Activated naive CD8-positive, alpha-beta T cell treated with anti-CD3 and anti-CD28 coated beads for 36 hours (primary cell): ENCODE measurements around the gene AQP10. TPM values are rescaled to one million over a fixed set of nuclear protein-coding genes. Genes with fewer than 3 reads are reported as not detected.
"Not testable (repeated sequence)": the region's sequence is repeated elsewhere in the genome, so short reads cannot be mapped to it uniquely, and the experiment has no call there.

Experiments
- DNase-seq: peaks from one replicate; pipeline ENCODE4 v3.0.0; 2021
- H3K27ac Mint-ChIP-seq: one replicate; pipeline ENCODE4 v1.8.0; 2022; ENCODE audit warnings: mild to moderate bottlenecking, moderate library complexity, mixed read lengths
- H3K27me3 Mint-ChIP-seq: one replicate; pipeline ENCODE4 v1.8.0; 2022; ENCODE audit warnings: mild to moderate bottlenecking, mixed read lengths
- H3K36me3 Mint-ChIP-seq: one replicate; pipeline ENCODE4 v1.8.0; 2021; ENCODE audit warnings: mild to moderate bottlenecking, mixed read lengths
- H3K4me1 Mint-ChIP-seq: one replicate; pipeline ENCODE4 v1.8.0; 2021; ENCODE audit warnings: mixed read lengths
- H3K4me3 Mint-ChIP-seq: one replicate; pipeline ENCODE4 v1.8.0; 2022; ENCODE audit warnings: mild to moderate bottlenecking, moderate library complexity, mixed read lengths
- H3K9me3 Mint-ChIP-seq: one replicate; pipeline ENCODE4 v1.8.0; 2022; ENCODE audit warnings: mixed read lengths
- total RNA-seq, 2 experiments: library from RNA; stranded (reverse); gene quantifications; one replicate each; pipeline ENCODE4 v1.2.3, GENCODE V29; 2021

The AQP10 gene
- total RNA-seq, 2 experiments from 2014 or later: not detected

GRCh38 chr1:154328318-154329151 is 7.6 kb downstream of the AQP10 start:
- H3K4me1 Mint-ChIP-seq: peaks cover 44% of the 10 kb centered on the region
- DNase-seq: peak; percentile 94
- H3K36me3 Mint-ChIP-seq: peaks cover 15% of the 10 kb centered on the region
- peak overlapping the region; percentile 80 for H3K4me3 Mint-ChIP-seq
- no peaks in the 10 kb centered on the region for H3K9me3 Mint-ChIP-seq
- H3K27ac Mint-ChIP-seq: peak overlapping the region; percentile 92
- no peaks in the 10 kb centered on the region for H3K27me3 Mint-ChIP-seq

DNA sequence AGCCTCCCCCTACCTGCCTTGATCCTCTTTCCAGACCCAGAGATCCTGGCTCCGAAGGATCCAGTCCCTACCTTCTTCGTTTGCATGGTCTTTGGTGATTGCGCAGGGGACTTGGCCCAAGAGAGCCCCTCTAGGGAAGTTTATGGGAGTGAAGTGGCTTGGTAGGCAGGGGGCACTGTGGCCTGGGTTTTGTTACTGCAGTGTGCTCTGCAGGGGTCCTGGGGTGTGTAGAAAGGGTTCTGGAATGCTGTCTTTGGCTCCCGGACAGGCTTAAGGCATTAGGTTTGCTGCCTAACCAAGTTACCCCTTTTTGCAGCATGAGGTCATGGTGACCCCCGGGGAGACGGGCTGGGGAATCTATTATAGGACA is 8.2 kb downstream of the AQP10 start:
- Mint-ChIP-seq H3K4me1 (peaks cover 45% of the 10 kb centered on the region), H3K9me3 (no peaks in the 10 kb centered on the region), H3K27ac (peak overlapping the region; percentile 92), H3K36me3 (peaks cover 19% of the 10 kb centered on the region), H3K4me3 (peak overlapping the region; percentile 77), H3K27me3 (no peaks in the 10 kb centered on the region)
- DNase-seq: no peak

DNA sequence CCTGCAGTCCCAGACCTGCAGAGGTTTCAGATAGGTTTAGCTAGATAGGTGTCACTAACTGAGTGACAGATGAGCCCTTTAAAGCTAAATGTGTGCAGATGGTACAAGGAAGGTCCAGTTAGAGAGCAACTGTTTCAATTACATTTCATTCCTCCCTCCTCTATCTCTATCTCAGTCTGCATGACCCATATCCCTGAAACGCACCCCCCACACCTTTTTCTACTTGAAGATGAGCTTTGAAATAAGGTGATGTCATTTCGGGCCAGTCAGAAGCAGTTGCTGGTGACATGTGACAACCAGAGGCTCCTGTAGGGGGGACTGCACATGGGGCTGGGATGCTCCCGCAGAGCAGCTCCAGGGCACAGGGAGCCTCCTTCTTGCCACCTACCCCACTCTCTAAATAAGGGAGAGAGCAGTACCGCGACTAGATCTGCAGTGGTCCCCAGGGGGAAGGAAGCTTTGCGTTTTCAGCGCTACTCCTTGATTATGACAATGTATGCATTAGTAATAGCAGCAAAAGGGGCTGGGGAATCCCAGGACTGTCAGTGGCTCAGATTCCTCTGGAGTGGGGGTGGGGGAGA is 8.7 kb downstream of the AQP10 start:
- Mint-ChIP-seq H3K27ac (peak overlapping the region; percentile 92), H3K4me1 (peaks cover 47% of the 10 kb centered on the region), H3K4me3 (peak overlapping the region; percentile 77), H3K9me3 (no peaks in the 10 kb centered on the region), H3K36me3 (peaks cover 22% of the 10 kb centered on the region), H3K27me3 (no peaks in the 10 kb centered on the region)
- peak; percentile 43 for DNase-seq

DNA sequence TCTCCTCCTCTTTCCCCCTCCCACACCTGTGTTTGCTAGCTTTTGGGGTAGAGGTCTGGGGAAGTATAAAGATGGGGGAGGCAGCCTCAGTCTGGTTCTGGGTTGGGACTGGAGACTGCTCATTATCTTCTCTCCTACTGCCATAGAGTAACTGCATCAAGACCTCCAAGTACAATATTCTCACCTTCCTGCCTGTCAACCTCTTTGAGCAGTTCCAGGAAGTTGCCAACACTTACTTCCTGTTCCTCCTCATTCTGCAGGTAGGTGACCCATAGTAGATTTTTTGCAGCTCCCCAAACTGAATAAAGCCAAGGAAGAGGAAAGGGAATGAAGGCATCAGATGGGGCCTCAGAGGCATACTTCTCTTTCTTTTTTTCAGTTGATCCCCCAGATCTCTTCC is 9.8 kb downstream of the AQP10 start:
- peak overlapping the region; percentile 92 for H3K27ac Mint-ChIP-seq
- H3K27me3 Mint-ChIP-seq: no peaks in the 10 kb centered on the region
- peaks cover 25% of the 10 kb centered on the region for H3K36me3 Mint-ChIP-seq
- H3K9me3 Mint-ChIP-seq: no peaks in the 10 kb centered on the region
- H3K4me3 Mint-ChIP-seq: peak overlapping the region; percentile 77
- no peak for DNase-seq
- H3K4me1 Mint-ChIP-seq: peaks cover 50% of the 10 kb centered on the region

GRCh38 chr1:154334079-154335024 is 13.5 kb downstream of the AQP10 start:
- H3K4me3 Mint-ChIP-seq: no peak overlapping the region
- H3K36me3 Mint-ChIP-seq: peaks cover 40% of the 10 kb centered on the region
- H3K27me3 Mint-ChIP-seq: no peaks in the 10 kb centered on the region

GRCh38 chr1:154335025-154335714 is 14.3 kb downstream of the AQP10 start:
- peaks cover 48% of the 10 kb centered on the region for H3K4me1 Mint-ChIP-seq
- H3K4me3 Mint-ChIP-seq: peak overlapping the region; percentile 48
- H3K36me3 Mint-ChIP-seq: peaks cover 42% of the 10 kb centered on the region
- peak; percentile 88 for DNase-seq
- H3K27ac Mint-ChIP-seq: peak overlapping the region; percentile 91
- H3K27me3 Mint-ChIP-seq: no peaks in the 10 kb centered on the region
- no peaks in the 10 kb centered on the region for H3K9me3 Mint-ChIP-seq

More at GRCh38 chr1:154334079-154335024, 13.5 kb downstream of the AQP10 start:
- Mint-ChIP-seq H3K9me3 (no peaks in the 10 kb centered on the region), H3K27ac (peak overlapping the region; percentile 91), H3K4me1 (peaks cover 50% of the 10 kb centered on the region)
- DNase-seq: no peak

- Mint-ChIP-seq H3K9me3 (no peaks in the 10 kb centered on the region), H3K36me3 (peaks cover 54% of the 10 kb centered on the region), H3K4me3 (no peak overlapping the region), H3K4me1 (peaks cover 56% of the 10 kb centered on the region), H3K27me3 (no peaks in the 10 kb centered on the region), H3K27ac (peak overlapping the region; percentile 57)
- no peak for DNase-seq
These were observed 16.5 kb downstream of the AQP10 start for GRCh38 chr1:154337253-154337894.

- Mint-ChIP-seq H3K9me3 (no peaks in the 10 kb centered on the region), H3K27ac (no peak overlapping the region), H3K4me1 (peaks cover 69% of the 10 kb centered on the region), H3K4me3 (no peak overlapping the region), H3K36me3 (peaks cover 62% of the 10 kb centered on the region), H3K27me3 (no peaks in the 10 kb centered on the region)
- DNase-seq: no peak
These were observed 18.0 kb downstream of the AQP10 start for GRCh38 chr1:154338875-154339274.

GRCh38 chr1:154341366-154341765 is 20.5 kb downstream of the AQP10 start:
- Mint-ChIP-seq H3K36me3 (peaks cover 76% of the 10 kb centered on the region), H3K27ac (peak overlapping the region; percentile 92), H3K4me1 (peaks cover 77% of the 10 kb centered on the region)
- DNase-seq, H3K9me3 Mint-ChIP-seq, H3K27me3 Mint-ChIP-seq, H3K4me3 Mint-ChIP-seq: not testable (repeated sequence)

DNA sequence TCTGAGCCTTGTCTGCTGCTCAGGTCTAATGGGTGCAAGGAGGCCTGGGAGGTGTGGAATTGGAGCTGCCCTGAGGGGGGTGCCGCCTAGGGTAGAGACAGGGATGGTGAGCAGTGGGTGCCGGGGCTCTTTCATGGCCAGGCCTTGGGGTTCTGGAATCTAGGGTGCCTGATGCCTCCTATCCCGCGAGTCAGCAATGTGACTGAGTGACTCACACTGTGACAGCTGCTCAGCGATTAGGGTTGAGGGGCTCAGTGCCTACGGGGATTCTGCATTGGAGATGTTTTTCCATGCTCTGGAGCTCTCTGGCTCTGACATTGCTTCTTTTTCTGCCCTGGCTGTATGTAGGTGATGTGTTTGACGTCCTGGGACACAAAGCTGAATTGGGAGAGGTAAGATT is 21.2 kb downstream of the AQP10 start:
- peaks cover 81% of the 10 kb centered on the region for H3K36me3 Mint-ChIP-seq
- DNase-seq: no peak

GRCh38 chr1:154342836-154343472 is 22.1 kb downstream of the AQP10 start:
- Mint-ChIP-seq H3K27ac (peak overlapping the region; percentile 92), H3K27me3 (no peaks in the 10 kb centered on the region), H3K4me1 (peaks cover 77% of the 10 kb centered on the region), H3K4me3 (peak overlapping the region; percentile 72), H3K9me3 (no peaks in the 10 kb centered on the region), H3K36me3 (peaks cover 79% of the 10 kb centered on the region)
- DNase-seq: peak; percentile 77

More for the DNA sequence above, 21.2 kb downstream of the AQP10 start:
- Mint-ChIP-seq H3K4me1 (peaks cover 80% of the 10 kb centered on the region), H3K27me3 (no peaks in the 10 kb centered on the region), H3K27ac (peak overlapping the region; percentile 92), H3K4me3 (peak overlapping the region; percentile 72), H3K9me3 (no peaks in the 10 kb centered on the region)

GRCh38 chr1:154344977-154345837 is 24.3 kb downstream of the AQP10 start:
- Mint-ChIP-seq H3K36me3 (peaks cover 74% of the 10 kb centered on the region), H3K9me3 (no peaks in the 10 kb centered on the region), H3K27ac (peak overlapping the region; percentile 65), H3K27me3 (no peaks in the 10 kb centered on the region), H3K4me1 (peaks cover 64% of the 10 kb centered on the region), H3K4me3 (peak overlapping the region; percentile 48)
- DNase-seq: peak; percentile 70
